GM19240 (cell line): Measurements from ENCODE around the gene SDF2L1.
"Not testable (repeated sequence)": the region's sequence is repeated elsewhere in the genome, so short reads cannot be mapped to it uniquely, and the experiment has no call there.

Experiments used
- DNase-seq: peaks from one replicate; pipeline ENCODE4 v3.0.0; 2011; ENCODE audit warnings: low spot score; ENCODE audit not compliant: insufficient read length

SDF2L1 gene

GRCh38 chr22:21641789-21642583 lies at the start of gene SDF2L1:
TSS of gene SDF2L1 (plus strand) at chr22:21642302. CDS start at chr22:21642337, 35 bp downstream.
- DNase-seq = peak; percentile 99

- no peak for DNase-seq
Observed at GRCh38 chr22:21592422-21592821, 49.7 kb upstream of the SDF2L1 start.

- DNase-seq = no peak
Observed at GRCh38 chr22:21593406-21594232, 48.5 kb upstream of the SDF2L1 start.

- DNase-seq = no peak
Observed at GRCh38 chr22:21594865-21595452, 47.1 kb upstream of the SDF2L1 start.

GRCh38 chr22:21596356-21597135 lies 45.6 kb upstream of the SDF2L1 start:
- DNase-seq = not testable (repeated sequence)

- no peak for DNase-seq
Observed at GRCh38 chr22:21598302-21598701, 43.8 kb upstream of the SDF2L1 start.

GRCh38 chr22:21599053-21599893 lies 42.8 kb upstream of the SDF2L1 start:
- no peak for DNase-seq

GRCh38 chr22:21602579-21602978 lies 39.5 kb upstream of the SDF2L1 start:
- DNase-seq = no peak

GRCh38 chr22:21603973-21604372 lies 38.1 kb upstream of the SDF2L1 start:
- DNase-seq = no peak

- no peak for DNase-seq
Observed at GRCh38 chr22:21605887-21606564, 36.1 kb upstream of the SDF2L1 start.

- no peak for DNase-seq
Observed at GRCh38 chr22:21606775-21607174, 35.3 kb upstream of the SDF2L1 start.

GRCh38 chr22:21609556-21610157 lies 32.4 kb upstream of the SDF2L1 start:
- not testable (repeated sequence) for DNase-seq

- DNase-seq = no peak
Observed at GRCh38 chr22:21611210-21611977, 30.7 kb upstream of the SDF2L1 start.

- no peak for DNase-seq
Observed at GRCh38 chr22:21612858-21613257, 29.2 kb upstream of the SDF2L1 start.

- DNase-seq = no peak
Observed at GRCh38 chr22:21613553-21614233, 28.4 kb upstream of the SDF2L1 start.

- DNase-seq = no peak
Observed at GRCh38 chr22:21615731-21616130, 26.4 kb upstream of the SDF2L1 start.

- DNase-seq = not testable (repeated sequence)
Observed at GRCh38 chr22:21617337-21617736, 24.8 kb upstream of the SDF2L1 start.

- no peak for DNase-seq
Observed at GRCh38 chr22:21621025-21621424, 21.1 kb upstream of the SDF2L1 start.
